ENCODE results near the gene CUX1.
"Not testable (repeated sequence)": the region's sequence is repeated elsewhere in the genome, so short reads cannot be mapped to it uniquely, and the experiment has no call there.

Gene CUX1

DNA sequence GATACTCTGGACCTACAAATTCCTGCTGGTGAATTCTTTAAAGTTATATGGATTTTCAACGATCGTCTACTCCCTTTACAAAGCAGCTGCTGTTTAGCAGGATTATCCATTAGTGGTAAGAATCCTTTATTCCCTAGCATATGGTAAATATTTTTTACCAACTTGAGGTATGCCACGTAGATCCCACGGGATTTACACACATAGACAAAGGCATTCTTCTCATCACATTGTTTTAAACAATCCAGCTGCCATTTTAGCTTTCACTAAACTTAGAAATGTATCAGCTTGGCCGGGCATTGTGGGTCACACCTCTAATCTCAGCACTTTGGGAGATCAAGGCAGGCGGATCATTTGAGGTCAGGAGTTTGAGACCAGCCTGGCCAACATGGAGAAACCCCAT, 321.2 kb downstream of the CUX1 start:
- H3K36me3 ChIP-seq (ENCODE audit: low read depth): peaks cover 6% of the 10 kb centered on the region; the same call in 1 of the 2 replicates
- no peak overlapping the region for H3K27ac ChIP-seq (ENCODE audit: poor library complexity, severe bottlenecking)
- TF ChIP-seq, protein P1, sequence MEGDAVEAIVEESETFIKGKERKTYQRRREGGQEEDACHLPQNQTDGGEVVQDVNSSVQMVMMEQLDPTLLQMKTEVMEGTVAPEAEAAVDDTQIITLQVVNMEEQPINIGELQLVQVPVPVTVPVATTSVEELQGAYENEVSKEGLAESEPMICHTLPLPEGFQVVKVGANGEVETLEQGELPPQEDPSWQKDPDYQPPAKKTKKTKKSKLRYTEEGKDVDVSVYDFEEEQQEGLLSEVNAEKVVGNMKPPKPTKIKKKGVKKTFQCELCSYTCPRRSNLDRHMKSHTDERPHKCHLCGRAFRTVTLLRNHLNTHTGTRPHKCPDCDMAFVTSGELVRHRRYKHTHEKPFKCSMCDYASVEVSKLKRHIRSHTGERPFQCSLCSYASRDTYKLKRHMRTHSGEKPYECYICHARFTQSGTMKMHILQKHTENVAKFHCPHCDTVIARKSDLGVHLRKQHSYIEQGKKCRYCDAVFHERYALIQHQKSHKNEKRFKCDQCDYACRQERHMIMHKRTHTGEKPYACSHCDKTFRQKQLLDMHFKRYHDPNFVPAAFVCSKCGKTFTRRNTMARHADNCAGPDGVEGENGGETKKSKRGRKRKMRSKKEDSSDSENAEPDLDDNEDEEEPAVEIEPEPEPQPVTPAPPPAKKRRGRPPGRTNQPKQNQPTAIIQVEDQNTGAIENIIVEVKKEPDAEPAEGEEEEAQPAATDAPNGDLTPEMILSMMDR (IDR thresholded peaks at IDR 0.05; ENCODE audit: poor library complexity, severe bottlenecking): no peak
- H3K27me3 ChIP-seq (ENCODE audit: insufficient read depth, poor library complexity, severe bottlenecking): no peaks in the 10 kb centered on the region
- H3K9me3 ChIP-seq (ENCODE audit: severe bottlenecking): no peaks in the 10 kb centered on the region
- ATAC-seq (ENCODE audit: low read depth): no peak
- H3K4me3 ChIP-seq (ENCODE audit: severe bottlenecking): no peak overlapping the region
- peaks cover 6% of the 10 kb centered on the region for H3K4me1 ChIP-seq (ENCODE audit: insufficient read depth, poor library complexity, severe bottlenecking)
- no peak for DNase-seq (ENCODE audit: low spot score)

DNA sequence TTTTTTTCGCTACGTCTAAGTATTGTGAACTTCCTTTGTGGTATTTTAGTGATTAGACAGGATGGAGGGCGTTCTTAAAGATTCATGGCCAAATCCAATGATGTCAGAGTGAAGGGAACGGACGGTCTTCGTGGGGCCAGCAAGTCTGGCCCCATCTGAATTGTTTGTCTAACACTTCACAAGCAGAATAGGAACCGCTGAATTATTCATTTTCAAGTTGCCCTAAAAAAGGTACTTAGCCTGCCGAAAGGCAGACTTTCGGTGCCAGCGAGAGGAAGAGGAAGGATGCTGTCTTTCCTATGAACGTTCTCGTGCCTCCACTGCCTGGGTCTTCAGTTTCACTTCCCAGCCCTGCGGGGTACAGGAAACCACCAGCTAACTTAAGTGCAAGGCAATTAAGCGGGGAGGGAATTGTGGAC, 323.5 kb downstream of the CUX1 start:
- Histone ChIP-seq H3K27ac (ENCODE audit: poor library complexity, severe bottlenecking) (no peak overlapping the region), H3K9me3 (ENCODE audit: severe bottlenecking) (no peaks in the 10 kb centered on the region)
- DNase-seq (ENCODE audit: low spot score): no peak

DNA sequence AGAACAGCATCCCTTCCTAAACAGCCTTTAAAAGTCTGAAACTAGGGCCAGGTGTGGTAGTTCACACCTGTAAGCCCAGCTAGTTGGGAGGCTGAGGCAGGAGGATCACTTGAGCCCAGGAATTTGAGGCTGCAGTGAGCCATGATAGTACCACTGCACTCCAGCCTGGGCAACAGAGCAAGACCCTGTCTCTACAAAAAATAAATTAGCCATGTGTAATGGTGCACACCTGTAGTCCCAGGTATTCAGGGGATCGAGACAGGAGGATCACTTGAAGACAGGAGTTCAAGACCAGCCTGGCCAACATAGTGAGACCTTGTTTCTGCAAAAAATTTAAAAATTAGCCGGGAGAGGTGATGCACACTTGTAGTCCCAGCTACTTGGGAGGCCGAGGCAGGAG, 325.0 kb downstream of the CUX1 start:
- H3K36me3 ChIP-seq (ENCODE audit: low read depth): not testable (repeated sequence)

More for the DNA sequence above, 323.5 kb downstream of the CUX1 start:
- H3K4me1 ChIP-seq (ENCODE audit: insufficient read depth, poor library complexity, severe bottlenecking): no peaks in the 10 kb centered on the region
- ATAC-seq (ENCODE audit: low read depth): no peak
- no peaks in the 10 kb centered on the region for H3K36me3 ChIP-seq (ENCODE audit: low read depth)
- H3K27me3 ChIP-seq (ENCODE audit: insufficient read depth, poor library complexity, severe bottlenecking): no peaks in the 10 kb centered on the region
- H3K4me3 ChIP-seq (ENCODE audit: severe bottlenecking): no peak overlapping the region
- TF ChIP-seq, protein P1 (IDR thresholded peaks at IDR 0.05; ENCODE audit: poor library complexity, severe bottlenecking): no peak

DNA sequence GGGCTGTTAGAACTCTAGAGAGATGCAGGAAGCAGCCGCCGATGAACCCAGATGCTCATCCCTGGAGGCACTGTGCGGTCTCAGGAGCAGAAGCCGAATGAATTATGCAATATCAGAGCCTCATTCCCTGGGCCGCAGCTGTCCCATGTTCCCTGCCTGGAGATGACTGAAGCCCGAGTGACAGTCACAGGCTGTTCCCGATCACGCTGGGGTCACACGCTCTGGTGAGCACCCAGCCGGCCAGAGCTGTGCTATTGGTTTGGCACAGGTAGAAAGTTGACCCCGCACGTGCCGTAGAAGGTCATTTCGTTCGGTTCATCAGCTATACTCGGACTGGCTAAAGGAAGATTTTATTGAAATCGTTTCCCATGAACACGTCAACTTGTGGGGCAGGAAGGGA, 328.7 kb downstream of the CUX1 start:
- DNase-seq (ENCODE audit: low spot score) (no peak), ATAC-seq (ENCODE audit: low read depth) (no peak)
- H3K27me3 ChIP-seq (ENCODE audit: insufficient read depth, poor library complexity, severe bottlenecking): no peaks in the 10 kb centered on the region
- H3K9me3 ChIP-seq (ENCODE audit: severe bottlenecking): no peaks in the 10 kb centered on the region
- peaks cover 8% of the 10 kb centered on the region for H3K4me1 ChIP-seq (ENCODE audit: insufficient read depth, poor library complexity, severe bottlenecking)
- TF ChIP-seq, protein P1 (IDR thresholded peaks at IDR 0.05; ENCODE audit: poor library complexity, severe bottlenecking): no peak
- no peaks in the 10 kb centered on the region for H3K36me3 ChIP-seq (ENCODE audit: low read depth)
- no peak overlapping the region for H3K4me3 ChIP-seq (ENCODE audit: severe bottlenecking)
- no peak overlapping the region for H3K27ac ChIP-seq (ENCODE audit: poor library complexity, severe bottlenecking)

More for the DNA sequence above, 325.0 kb downstream of the CUX1 start:
- not testable (repeated sequence) for H3K27ac ChIP-seq (ENCODE audit: poor library complexity, severe bottlenecking); H3K9me3 ChIP-seq (ENCODE audit: severe bottlenecking); DNase-seq (ENCODE audit: low spot score); H3K4me3 ChIP-seq (ENCODE audit: severe bottlenecking); ATAC-seq (ENCODE audit: low read depth); H3K4me1 ChIP-seq (ENCODE audit: insufficient read depth, poor library complexity, severe bottlenecking); H3K27me3 ChIP-seq (ENCODE audit: insufficient read depth, poor library complexity, severe bottlenecking)

DNA sequence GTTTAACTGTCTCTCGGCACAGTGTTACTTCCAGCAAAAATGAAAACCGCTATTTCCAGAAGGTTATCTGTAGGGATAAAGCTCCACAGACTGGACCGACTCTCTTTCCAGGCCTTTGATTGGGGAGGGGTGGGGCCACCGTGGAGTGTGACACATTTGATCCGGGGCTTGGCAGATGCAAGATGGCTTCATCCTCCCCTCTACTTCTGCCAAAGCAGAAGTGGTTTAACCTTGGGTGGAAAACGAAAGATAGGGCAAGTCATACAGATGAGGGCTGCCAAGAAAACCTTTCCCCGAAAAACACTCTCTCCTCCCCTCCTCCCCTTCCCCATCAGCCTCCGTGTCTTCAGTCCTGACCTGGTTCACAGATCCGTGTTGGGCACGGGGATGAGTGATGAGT, 329.6 kb downstream of the CUX1 start:
- Histone ChIP-seq H3K4me3 (ENCODE audit: severe bottlenecking) (no peak overlapping the region), H3K27ac (ENCODE audit: poor library complexity, severe bottlenecking) (no peak overlapping the region), H3K27me3 (ENCODE audit: insufficient read depth, poor library complexity, severe bottlenecking) (no peaks in the 10 kb centered on the region), H3K4me1 (ENCODE audit: insufficient read depth, poor library complexity, severe bottlenecking) (peaks cover 15% of the 10 kb centered on the region), H3K9me3 (ENCODE audit: severe bottlenecking) (no peaks in the 10 kb centered on the region), H3K36me3 (ENCODE audit: low read depth) (no peaks in the 10 kb centered on the region)
- DNase-seq (ENCODE audit: low spot score): no peak
- ATAC-seq (ENCODE audit: low read depth): no peak
- TF ChIP-seq, protein P1 (IDR thresholded peaks at IDR 0.05; ENCODE audit: poor library complexity, severe bottlenecking): no peak

Measured in RWPE2 (cell line).